Kidney glomerular epithelial cell (primary cell): Measurements from ENCODE around the gene EBP.

Experiments
- DNase-seq: peaks from one replicate; lab custom pipeline; 2025; lab: John Stamatoyannopoulos, UW

The EBP gene

DNA sequence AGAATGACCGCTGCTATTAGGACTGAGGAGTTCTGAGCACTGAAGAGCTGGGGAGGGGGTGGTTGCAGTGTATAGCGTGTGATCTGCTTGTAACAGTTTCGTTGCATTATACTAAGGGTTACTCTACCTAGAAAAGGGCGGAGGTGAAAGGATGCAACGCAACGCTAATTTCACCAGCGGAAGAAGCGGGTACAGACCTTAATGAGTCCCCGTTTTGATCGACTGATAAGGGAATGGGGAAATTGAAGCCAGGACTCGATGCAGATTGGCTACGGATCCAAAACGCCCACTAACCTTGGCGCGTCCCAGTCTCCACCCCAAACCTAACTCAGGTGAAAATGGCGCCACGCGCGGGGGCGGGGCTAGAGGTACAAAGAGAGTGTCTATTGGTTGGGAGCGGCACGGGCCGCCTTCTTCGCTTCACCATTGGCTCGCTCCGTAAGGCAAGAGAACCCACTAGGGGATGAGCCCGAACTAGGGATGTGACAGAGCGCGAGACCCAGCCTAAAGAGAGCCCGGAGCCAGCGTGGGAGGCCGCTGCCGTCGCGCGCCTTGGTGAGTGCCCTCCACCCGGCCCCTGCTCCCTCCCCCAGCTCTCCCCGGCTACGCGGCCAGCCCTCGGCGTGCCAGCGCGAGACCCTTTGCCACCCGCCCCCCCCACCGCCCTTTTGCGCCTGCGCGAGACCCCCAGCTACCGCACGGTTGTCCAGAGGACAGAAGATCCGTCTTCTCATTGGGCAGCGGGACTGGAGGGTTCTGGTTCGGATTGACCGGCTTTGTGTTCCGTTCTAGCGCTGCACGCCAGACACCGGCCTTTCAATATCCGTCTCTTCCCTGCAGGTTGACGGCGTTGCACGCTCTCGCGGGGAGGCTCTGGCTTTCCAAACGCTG lies at the start of gene EBP:
EBP (plus strand) TSS at position 456 of the 891 bp plus-strand sequence. CDS start 1,964 bp downstream, outside the sequence.
- peak; percentile 76 for DNase-seq

GRCh38 chrX:48472225-48472624 lies 49.4 kb upstream of the EBP start:
- no peak for DNase-seq

DNA sequence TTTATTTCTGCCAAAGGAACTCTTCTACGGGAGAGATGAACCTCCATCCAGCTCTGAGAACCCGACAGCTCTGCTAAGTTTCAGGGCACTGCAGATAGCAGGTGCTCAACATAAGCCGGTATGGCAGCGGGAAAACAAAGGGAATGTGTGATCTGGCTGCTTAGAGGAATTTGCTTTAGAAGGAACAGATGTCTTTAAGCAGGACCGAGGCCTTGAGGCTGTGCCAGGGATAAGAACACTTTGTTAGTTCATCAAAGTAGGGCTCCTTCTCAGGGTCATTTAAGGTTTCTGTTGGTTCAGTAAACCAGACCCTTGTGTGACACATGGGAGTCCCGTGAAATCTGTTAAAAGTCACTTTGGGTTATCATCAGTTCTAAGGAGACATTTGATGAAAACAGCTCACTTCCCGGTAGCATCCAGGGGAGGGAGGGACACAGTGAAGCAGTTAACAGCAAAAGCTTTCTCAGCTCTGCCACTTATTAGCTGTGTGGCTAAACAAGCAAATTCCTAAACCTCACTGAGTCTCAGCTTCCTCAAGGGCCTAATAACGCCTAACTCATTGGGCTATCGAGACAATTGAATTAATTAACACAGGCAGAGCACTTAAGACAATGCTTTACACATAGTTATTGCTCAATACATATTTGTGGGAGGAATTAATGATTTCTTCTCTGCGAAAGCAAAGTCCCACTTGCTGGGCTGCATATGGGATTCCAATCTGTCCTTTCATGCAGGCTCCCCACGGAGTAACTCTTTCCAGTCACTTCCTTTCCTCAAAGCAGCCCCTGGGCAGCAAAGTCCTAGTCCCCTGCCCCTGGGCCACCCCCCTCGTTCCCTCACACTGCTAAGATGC lies 48.5 kb upstream of the EBP start:
- DNase-seq = no peak

GRCh38 chrX:48473704-48473990 lies 48.0 kb upstream of the EBP start:
- DNase-seq = no peak

DNA sequence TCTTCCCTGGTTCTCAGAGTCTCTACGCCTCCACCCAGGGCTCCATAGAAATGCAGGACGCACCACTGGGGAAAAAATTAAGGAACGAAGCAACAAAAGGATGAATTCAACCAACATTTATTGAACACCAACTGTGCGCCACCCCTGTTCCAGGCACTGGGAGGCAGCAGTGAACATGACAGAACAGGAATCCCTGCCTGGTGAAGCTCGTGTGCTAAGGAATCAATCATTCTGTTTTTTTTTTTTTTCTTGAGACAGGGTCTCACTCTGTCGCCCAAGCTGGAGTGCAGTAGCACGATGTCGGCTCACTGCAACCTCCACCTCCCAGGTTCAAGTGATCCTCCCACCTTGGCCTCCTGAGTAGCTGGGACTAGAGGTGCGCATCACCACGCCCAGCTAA lies 47.5 kb upstream of the EBP start:
- DNase-seq = no peak

- DNase-seq = no peak
Observed at GRCh38 chrX:48474581-48474980, 47.0 kb upstream of the EBP start.

DNA sequence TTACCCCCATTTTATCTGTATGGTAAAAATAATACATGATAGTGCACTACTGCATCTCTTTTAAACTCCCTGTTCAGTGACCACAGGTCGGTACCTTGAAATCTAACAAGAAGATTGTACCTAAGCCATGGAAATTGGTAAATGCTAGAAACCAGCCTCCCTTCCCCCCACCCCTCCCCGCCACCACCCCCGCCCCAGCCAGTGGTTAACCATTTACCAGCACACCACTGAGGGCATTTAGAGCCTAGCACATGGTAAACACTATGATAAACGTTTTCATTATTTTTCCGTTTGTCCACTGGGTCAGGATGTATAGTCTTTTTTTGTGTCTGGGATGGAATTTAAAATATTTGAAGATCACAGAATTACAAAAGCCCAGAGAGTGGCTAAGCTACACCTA lies 46.3 kb upstream of the EBP start:
- DNase-seq = no peak

DNA sequence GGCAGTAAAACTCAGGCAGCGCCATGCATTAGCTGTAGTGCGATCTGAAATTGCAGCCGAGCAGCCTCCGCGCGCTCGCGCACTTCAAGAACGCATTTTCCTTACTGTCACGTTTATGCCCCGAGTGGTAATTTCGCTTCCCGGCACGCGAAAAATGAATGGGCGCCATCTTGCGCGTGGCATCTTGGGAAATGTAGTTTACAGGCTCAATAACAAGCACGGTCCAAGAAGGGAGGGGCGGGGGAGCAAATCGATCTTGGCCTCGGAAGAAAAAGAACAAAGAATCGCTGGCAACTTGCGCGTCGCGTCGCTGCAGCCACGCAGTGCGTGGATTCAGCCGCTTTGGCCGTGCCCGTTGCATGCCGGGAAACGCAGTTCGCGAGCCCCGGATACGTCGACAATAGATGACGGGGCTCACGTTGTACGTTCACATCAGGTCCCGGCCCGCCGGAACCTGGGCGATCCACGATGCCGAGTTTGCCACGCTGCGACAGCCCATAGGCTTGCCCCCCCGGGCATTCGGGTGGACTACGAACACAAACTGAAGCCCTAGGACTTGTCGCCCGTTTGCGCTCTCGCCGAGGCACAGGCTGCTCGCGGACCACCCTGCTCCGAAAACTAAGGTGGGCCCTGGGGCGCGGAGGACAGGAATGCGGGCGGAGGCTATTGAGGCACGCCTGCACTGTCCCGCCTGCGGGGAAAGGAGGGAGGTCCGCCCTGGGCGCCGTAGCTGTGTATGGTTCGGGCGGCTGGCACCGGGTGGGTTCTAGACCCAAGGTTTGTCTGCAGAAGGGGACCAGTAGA lies 45.6 kb upstream of the EBP start, which contains the start of gene FTSJ1:
FTSJ1 (plus strand) TSS at position 426 of the 804 bp plus-strand sequence. CDS start 1,849 bp downstream, outside the sequence.
- peak; percentile 58 for DNase-seq

- DNase-seq = no peak
Observed at GRCh38 chrX:48476919-48477318, 44.7 kb upstream of the EBP start.

- no peak for DNase-seq
Observed at GRCh38 chrX:48477960-48478755, 43.5 kb upstream of the EBP start.

- DNase-seq = no peak
Observed at GRCh38 chrX:48478806-48479205, 42.8 kb upstream of the EBP start.

GRCh38 chrX:48480142-48480541 lies 41.5 kb upstream of the EBP start:
- no peak for DNase-seq

DNA sequence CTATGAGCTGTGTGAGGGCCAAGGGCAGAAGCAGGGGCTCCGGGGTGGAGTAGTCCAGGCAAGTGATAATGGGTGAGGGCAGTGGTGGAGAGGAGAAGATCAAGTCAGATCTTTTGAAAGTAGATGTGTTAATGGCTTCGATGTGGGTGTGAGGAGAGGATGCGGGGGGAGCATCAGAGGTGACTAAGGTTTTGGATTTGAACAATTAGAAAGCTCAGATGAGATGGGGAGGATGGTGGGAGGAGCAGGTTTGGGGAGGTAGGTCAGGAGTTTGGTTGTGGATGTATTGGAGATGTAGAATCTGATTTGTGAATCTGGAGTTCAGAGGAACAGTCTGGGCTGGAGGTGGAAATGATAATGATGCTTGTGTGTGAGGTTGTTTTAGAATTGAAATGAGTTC lies 41.0 kb upstream of the EBP start:
- no peak for DNase-seq

- no peak for DNase-seq
Observed at GRCh38 chrX:48482526-48482925, 39.1 kb upstream of the EBP start.

- DNase-seq = peak; percentile 14
Observed at GRCh38 chrX:48487362-48487798, 34.2 kb upstream of the EBP start.

GRCh38 chrX:48488034-48488433 lies 33.6 kb upstream of the EBP start:
- DNase-seq = no peak

DNA sequence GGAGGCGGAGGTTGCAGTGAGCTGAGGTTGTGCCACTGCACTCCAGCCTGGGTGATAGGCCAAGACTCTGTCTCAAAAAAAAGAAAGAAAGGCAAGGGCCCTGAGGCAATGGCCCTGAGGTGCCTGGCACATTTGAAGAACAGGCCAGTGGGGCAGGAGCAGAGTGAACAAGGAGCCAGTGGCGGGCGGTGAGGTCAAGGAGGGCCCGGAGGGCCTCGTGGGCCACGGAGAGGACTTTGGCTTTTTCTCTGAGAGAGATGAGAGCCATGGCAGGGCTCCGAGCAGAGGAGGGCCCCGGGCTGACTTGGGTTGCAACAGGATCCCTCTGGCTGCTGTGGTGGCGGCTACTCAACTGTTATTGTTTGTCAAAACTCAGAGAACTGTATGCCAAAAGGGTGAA lies 32.3 kb upstream of the EBP start:
- DNase-seq = no peak

DNA sequence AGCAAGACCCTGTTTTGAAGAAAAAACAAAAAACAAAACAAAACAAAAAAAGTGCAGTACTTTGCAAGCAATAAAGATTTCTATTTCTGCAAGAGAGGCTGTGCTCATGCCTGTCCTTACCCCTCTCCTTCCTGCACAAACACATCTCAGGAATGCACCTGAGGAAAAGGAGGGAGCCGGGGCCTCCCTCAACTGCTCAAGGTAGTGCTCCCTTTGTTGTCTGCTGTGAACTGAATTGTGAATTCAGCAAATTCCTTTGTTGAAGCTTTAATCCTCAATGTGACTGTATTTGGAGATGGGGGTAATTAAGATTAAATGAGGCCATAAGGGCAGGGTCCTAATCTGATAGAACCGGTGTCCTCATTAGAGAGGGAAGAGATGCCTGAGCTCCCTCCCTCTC lies 31.7 kb upstream of the EBP start:
- no peak for DNase-seq

- no peak for DNase-seq
Observed at GRCh38 chrX:48490661-48491060, 30.9 kb upstream of the EBP start.

- no peak for DNase-seq
Observed at GRCh38 chrX:48491809-48492208, 29.8 kb upstream of the EBP start.

DNA sequence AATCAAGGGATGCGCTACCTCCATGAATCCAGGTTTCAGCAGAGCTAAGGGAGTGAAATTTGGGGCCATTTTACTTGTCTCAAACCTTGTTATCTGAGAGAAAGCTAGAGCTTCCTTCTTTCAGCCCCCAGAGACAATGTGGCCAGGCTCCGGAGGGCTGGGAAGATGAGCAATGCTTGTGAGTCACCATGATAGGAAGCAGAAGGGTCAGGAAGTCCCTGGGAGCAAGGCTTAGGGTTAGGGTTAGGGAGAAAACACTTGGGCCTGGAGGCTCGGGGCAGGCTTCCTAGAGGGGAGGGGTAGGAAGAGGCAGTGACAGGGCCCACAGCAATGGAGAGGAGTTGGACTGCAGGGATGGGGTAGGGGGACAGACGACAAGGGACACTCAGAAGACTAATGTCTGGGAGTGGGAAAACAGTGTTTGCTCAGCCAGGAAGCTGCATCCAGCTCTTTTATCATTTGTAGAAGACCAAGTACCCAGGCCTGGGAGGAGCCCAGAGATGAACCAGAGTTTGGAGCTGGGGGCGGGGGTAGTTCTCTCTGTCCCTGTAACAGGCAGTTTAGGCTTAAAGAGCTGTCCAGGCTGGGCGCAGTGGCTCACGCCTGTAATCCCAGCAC lies 29.2 kb upstream of the EBP start:
- no peak for DNase-seq
